SK-N-SH treated with all-trans-retinoic acid at 6 μM for 48 hours (cell line): Measurements from ENCODE around the gene RNF2.

Source experiments
- ARNTL ChIP-seq: fragments of 450-650 bp; formaldehyde crosslinking; IDR thresholded peaks from 2 replicates; pipeline ENCODE4 v1.5.0; 2020; ENCODE audit warnings: low read depth, mild to moderate bottlenecking, moderate library complexity, borderline replicate concordance
- PATZ1 ChIP-seq: fragments of 250-450 bp; sonication (Bioruptor Pico); IDR thresholded peaks from 2 replicates; pipeline ENCODE4 v1.8.0; 2020; ENCODE audit warnings: mild to moderate bottlenecking, moderate library complexity, borderline replicate concordance
- PPARA ChIP-seq: fragments of 250-450 bp; sonication (Bioruptor Pico); IDR thresholded peaks from 2 replicates; pipeline ENCODE4 v1.5.0; 2020; ENCODE audit warnings: mild to moderate bottlenecking, borderline replicate concordance
- ZC3H10 ChIP-seq: fragments of 250-450 bp; sonication (Bioruptor Pico); IDR thresholded peaks from 2 replicates; pipeline ENCODE4 v1.5.1; 2021; ENCODE audit warnings: mild to moderate bottlenecking, moderate library complexity
- TF ChIP-seq, protein P1 (sequence below): fragments of 250-450 bp; sonication (Bioruptor Pico); IDR thresholded peaks from 2 replicates; pipeline ENCODE4 v1.5.1; 2020; ENCODE audit warnings: low read depth, mild to moderate bottlenecking, moderate library complexity

GRCh38 chr1:185044387-185044786, 971 bp upstream of the RNF2 start:
- TF ChIP-seq ZC3H10 (CRISPR knock-in tag) (no peak), PPARA (no peak), ARNTL (CRISPR knock-in tag) (no peak), PATZ1 (CRISPR knock-in tag) (no peak)
- TF ChIP-seq, protein P1, sequence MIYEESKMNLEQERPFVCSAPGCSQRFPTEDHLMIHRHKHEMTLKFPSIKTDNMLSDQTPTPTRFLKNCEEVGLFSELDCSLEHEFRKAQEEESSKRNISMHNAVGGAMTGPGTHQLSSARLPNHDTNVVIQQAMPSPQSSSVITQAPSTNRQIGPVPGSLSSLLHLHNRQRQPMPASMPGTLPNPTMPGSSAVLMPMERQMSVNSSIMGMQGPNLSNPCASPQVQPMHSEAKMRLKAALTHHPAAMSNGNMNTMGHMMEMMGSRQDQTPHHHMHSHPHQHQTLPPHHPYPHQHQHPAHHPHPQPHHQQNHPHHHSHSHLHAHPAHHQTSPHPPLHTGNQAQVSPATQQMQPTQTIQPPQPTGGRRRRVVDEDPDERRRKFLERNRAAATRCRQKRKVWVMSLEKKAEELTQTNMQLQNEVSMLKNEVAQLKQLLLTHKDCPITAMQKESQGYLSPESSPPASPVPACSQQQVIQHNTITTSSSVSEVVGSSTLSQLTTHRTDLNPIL (CRISPR knock-in tag) = no peak
